ENCODE measurements around the gene AGBL1.

The AGBL1 gene

DNA sequence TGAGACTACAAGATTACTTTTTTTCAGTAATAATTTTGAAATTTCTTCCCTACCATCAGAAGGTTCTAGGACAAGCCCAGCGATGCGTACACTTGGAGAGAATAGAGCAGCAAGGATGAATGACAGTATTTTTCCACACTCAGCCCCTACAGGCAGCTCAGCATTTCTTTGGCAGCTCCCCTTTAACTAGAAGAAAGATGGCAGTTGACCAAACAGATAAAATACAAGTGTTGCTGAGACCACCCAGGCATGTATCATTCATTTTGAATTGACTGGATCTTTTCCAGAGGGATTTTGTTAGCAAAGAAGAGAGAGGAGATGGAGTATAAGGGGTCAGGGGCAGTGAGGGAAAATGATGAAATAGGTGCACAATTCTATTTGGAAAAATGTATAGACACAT, 761.3 kb downstream of the AGBL1 start:
- Histone ChIP-seq H3K36me3 (replicated peaks in 1 of 2; ENCODE audit: control insufficient read depth in 2 of 2, insufficient read depth in 2 of 2, low read length in 2 of 2) (no peaks in the 10 kb centered on the region), H3K4me2 (ENCODE audit: insufficient read depth, low read length, poor library complexity, severe bottlenecking) (no peak overlapping the region), H3K27me3 (ENCODE audit: control insufficient read depth in 3 of 3, insufficient read depth in 3 of 3, low read depth in 1 of 3, low read length in 3 of 3) (no peaks in the 10 kb centered on the region), H2AFZ (ENCODE audit: low read length) (no peak overlapping the region), H3K18ac (ENCODE audit: low read length) (no peak overlapping the region), H2BK12ac (ENCODE audit: low read length) (no peak overlapping the region), H3K4me1 (ENCODE audit: control insufficient read depth in 2 of 2, insufficient read depth in 1 of 2, low read depth in 1 of 2, low read length in 2 of 2) (peaks cover 1 to 3% of the 10 kb centered on the region in 2 donors), H3K9ac (ENCODE audit: low read depth, low read length, poor library complexity) (no peak overlapping the region), H4K91ac (ENCODE audit: low read depth, low read length, poor library complexity) (no peak overlapping the region), H3K9me3 (replicated peaks in 1 of 2; ENCODE audit: control insufficient read depth in 2 of 2, insufficient read depth in 1 of 2, low read depth in 1 of 2, low read length in 2 of 2) (no peaks in the 10 kb centered on the region), H4K8ac (ENCODE audit: low read depth, low read length) (no peak overlapping the region), H3K14ac (ENCODE audit: low read length) (no peak overlapping the region), H2BK5ac (ENCODE audit: low read length) (no peak overlapping the region), H2AK5ac (ENCODE audit: low read depth, low read length) (no peak overlapping the region), H3K79me1 (ENCODE audit: low read depth, low read length) (no peaks in the 10 kb centered on the region), H3K23ac (ENCODE audit: low read depth, low read length, poor library complexity) (no peak overlapping the region), H3K4ac (ENCODE audit: low read length) (no peak overlapping the region), H3K4me3 (ENCODE audit: low read length in 2 of 2) (no peak overlapping the region), H2BK15ac (ENCODE audit: low read length) (no peak overlapping the region), H2BK120ac (ENCODE audit: low read depth, low read length) (no peak overlapping the region), H3K27ac (replicated peaks; ENCODE audit: low read length) (no peak overlapping the region)
- WGBS, 2 donors (ENCODE audit: extremely low coverage in 2 of 2, insufficient read length in 2 of 2, insufficient replicate concordance in 1 of 2) = no CpG with 5 or more reads among the region's 2 CpGs
- DNase-seq (ENCODE audit: low spot score) = no peak

DNA sequence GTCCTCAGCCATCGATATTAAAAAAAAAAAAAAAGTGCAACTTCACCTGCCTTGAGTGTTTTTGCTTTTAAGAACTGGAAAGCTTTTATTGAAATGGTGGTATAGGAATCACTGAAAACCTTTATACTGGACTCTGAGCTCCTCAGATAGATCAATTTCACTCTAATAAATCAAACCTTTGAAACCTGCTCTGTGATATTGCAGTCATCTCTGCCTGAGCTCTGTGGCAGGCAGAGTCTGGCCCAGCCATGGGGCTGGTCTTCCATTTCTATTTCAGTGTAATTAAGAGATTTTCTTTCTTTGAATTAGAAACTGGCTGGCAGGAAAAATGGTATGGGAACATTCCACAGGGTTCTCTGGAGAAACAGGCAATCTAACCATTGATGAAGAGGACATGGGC, 762.5 kb downstream of the AGBL1 start:
- DNase-seq (ENCODE audit: low spot score) = no peak
- Histone ChIP-seq H2BK120ac (ENCODE audit: low read depth, low read length) (no peak overlapping the region), H3K27me3 (ENCODE audit: control insufficient read depth in 3 of 3, insufficient read depth in 3 of 3, low read depth in 1 of 3, low read length in 3 of 3) (no peaks in the 10 kb centered on the region), H3K9ac (ENCODE audit: low read depth, low read length, poor library complexity) (no peak overlapping the region), H3K36me3 (replicated peaks in 1 of 2; ENCODE audit: control insufficient read depth in 2 of 2, insufficient read depth in 2 of 2, low read length in 2 of 2) (no peaks in the 10 kb centered on the region), H3K23ac (ENCODE audit: low read depth, low read length, poor library complexity) (no peak overlapping the region), H3K14ac (ENCODE audit: low read length) (no peak overlapping the region), H2BK5ac (ENCODE audit: low read length) (no peak overlapping the region), H3K4ac (ENCODE audit: low read length) (no peak overlapping the region), H3K9me3 (replicated peaks in 1 of 2; ENCODE audit: control insufficient read depth in 2 of 2, insufficient read depth in 1 of 2, low read depth in 1 of 2, low read length in 2 of 2) (no peaks in the 10 kb centered on the region), H3K79me1 (ENCODE audit: low read depth, low read length) (no peaks in the 10 kb centered on the region), H2BK12ac (ENCODE audit: low read length) (no peak overlapping the region), H3K4me1 (ENCODE audit: control insufficient read depth in 2 of 2, insufficient read depth in 1 of 2, low read depth in 1 of 2, low read length in 2 of 2) (peaks cover 1 to 4% of the 10 kb centered on the region in 2 donors), H2BK15ac (ENCODE audit: low read length) (no peak overlapping the region), H4K8ac (ENCODE audit: low read depth, low read length) (no peak overlapping the region), H3K4me2 (ENCODE audit: insufficient read depth, low read length, poor library complexity, severe bottlenecking) (no peak overlapping the region), H3K4me3 (ENCODE audit: low read length in 2 of 2) (no peak overlapping the region), H3K18ac (ENCODE audit: low read length) (no peak overlapping the region), H4K91ac (ENCODE audit: low read depth, low read length, poor library complexity) (no peak overlapping the region), H3K27ac (replicated peaks; ENCODE audit: low read length) (no peak overlapping the region), H2AK5ac (ENCODE audit: low read depth, low read length) (no peak overlapping the region), H2AFZ (ENCODE audit: low read length) (no peak overlapping the region)
- WGBS, 2 donors (ENCODE audit: extremely low coverage in 2 of 2, insufficient read length in 2 of 2, insufficient replicate concordance in 1 of 2) = no CpG with 5 or more reads among the region's 1 CpG

DNA sequence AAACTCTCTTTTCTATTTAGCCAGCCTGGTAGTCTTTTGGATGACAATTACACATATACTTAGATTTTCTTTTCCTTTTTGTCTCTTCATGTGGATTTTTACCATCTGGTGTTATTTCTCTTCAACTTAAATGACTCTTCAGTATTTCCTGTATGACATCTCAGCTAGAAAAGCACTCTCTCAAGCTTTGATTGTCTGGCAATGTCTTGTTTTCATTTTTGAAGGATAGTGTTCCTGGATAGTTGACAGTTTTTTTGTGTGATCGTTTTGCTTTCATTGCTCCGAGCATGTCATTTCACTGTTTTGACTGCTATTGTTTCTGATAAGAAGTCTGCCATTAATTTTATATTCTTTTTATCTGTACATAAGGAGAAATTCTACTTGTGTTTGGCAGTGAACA, 766.4 kb downstream of the AGBL1 start:
- H3K27me3 ChIP-seq (ENCODE audit: control insufficient read depth in 3 of 3, insufficient read depth in 3 of 3, low read depth in 1 of 3, low read length in 3 of 3) = no peaks in the 10 kb centered on the region
- no CpG with 5 or more reads among the region's 2 CpGs for WGBS, 2 donors (ENCODE audit: extremely low coverage in 2 of 2, insufficient read length in 2 of 2, insufficient replicate concordance in 1 of 2)
- no peak overlapping the region for H2BK15ac ChIP-seq (ENCODE audit: low read length)

DNA sequence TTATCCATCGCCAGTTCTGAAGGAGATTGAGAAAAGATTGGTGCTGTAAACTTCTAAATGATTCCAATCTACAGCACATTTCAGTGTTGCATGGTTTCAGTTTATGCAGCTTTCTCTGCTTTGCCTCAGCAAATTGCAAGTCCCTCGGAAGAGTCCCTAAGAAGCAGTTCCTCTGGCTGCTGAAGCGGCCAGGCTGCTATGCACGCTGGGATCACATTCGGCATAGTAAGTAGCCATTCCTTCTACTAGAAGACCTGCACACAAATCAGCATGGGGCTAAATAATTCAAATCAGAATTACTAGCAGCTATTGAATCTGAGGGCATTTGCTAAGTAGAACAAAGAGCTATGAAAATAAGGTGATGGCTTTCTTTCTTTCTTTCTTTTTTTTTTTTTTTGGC, 769.5 kb downstream of the AGBL1 start:
- Histone ChIP-seq H3K4me2 (ENCODE audit: insufficient read depth, low read length, poor library complexity, severe bottlenecking) (no peak overlapping the region), H2AFZ (ENCODE audit: low read length) (peak overlapping the region; percentile 48), H3K23ac (ENCODE audit: low read depth, low read length, poor library complexity) (no peak overlapping the region), H4K91ac (ENCODE audit: low read depth, low read length, poor library complexity) (no peak overlapping the region), H3K79me1 (ENCODE audit: low read depth, low read length) (no peaks in the 10 kb centered on the region), H2BK5ac (ENCODE audit: low read length) (no peak overlapping the region), H4K8ac (ENCODE audit: low read depth, low read length) (no peak overlapping the region), H3K27ac (replicated peaks; ENCODE audit: low read length) (no peak overlapping the region), H3K4me3 (ENCODE audit: low read length in 2 of 2) (no peak overlapping the region), H3K18ac (ENCODE audit: low read length) (no peak overlapping the region), H3K36me3 (replicated peaks in 1 of 2; ENCODE audit: control insufficient read depth in 2 of 2, insufficient read depth in 2 of 2, low read length in 2 of 2) (no peaks in the 10 kb centered on the region), H2BK15ac (ENCODE audit: low read length) (no peak overlapping the region), H3K9ac (ENCODE audit: low read depth, low read length, poor library complexity) (no peak overlapping the region), H3K4ac (ENCODE audit: low read length) (no peak overlapping the region), H3K4me1 (ENCODE audit: control insufficient read depth in 2 of 2, insufficient read depth in 1 of 2, low read depth in 1 of 2, low read length in 2 of 2) (peaks cover 0 to 4% of the 10 kb centered on the region in 2 donors), H3K9me3 (replicated peaks in 1 of 2; ENCODE audit: control insufficient read depth in 2 of 2, insufficient read depth in 1 of 2, low read depth in 1 of 2, low read length in 2 of 2) (no peaks in the 10 kb centered on the region), H3K27me3 (ENCODE audit: control insufficient read depth in 3 of 3, insufficient read depth in 3 of 3, low read depth in 1 of 3, low read length in 3 of 3) (no peaks in the 10 kb centered on the region), H2BK12ac (ENCODE audit: low read length) (no peak overlapping the region), H3K14ac (ENCODE audit: low read length) (no peak overlapping the region), H2AK5ac (ENCODE audit: low read depth, low read length) (no peak overlapping the region), H2BK120ac (ENCODE audit: low read depth, low read length) (no peak overlapping the region)
- DNase-seq (ENCODE audit: low spot score) = no peak
- WGBS, 2 donors (ENCODE audit: extremely low coverage in 2 of 2, insufficient read length in 2 of 2, insufficient replicate concordance in 1 of 2) = no CpG with 5 or more reads among the region's 5 CpGs

More for the DNA sequence above, 766.4 kb downstream of the AGBL1 start:
- no peak overlapping the region for H3K9ac ChIP-seq (ENCODE audit: low read depth, low read length, poor library complexity)
- H3K79me1 ChIP-seq (ENCODE audit: low read depth, low read length) = no peaks in the 10 kb centered on the region
- H3K4me2 ChIP-seq (ENCODE audit: insufficient read depth, low read length, poor library complexity, severe bottlenecking) = no peak overlapping the region
- H2AK5ac ChIP-seq (ENCODE audit: low read depth, low read length) = no peak overlapping the region
- no peak overlapping the region for H4K8ac ChIP-seq (ENCODE audit: low read depth, low read length)
- no peak overlapping the region for H2BK120ac ChIP-seq (ENCODE audit: low read depth, low read length)
- no peak overlapping the region for H3K4me3 ChIP-seq (ENCODE audit: low read length in 2 of 2)
- no peak overlapping the region for H3K18ac ChIP-seq (ENCODE audit: low read length)
- H3K36me3 ChIP-seq (replicated peaks in 1 of 2; ENCODE audit: control insufficient read depth in 2 of 2, insufficient read depth in 2 of 2, low read length in 2 of 2) = no peaks in the 10 kb centered on the region
- no peak overlapping the region for H2AFZ ChIP-seq (ENCODE audit: low read length)
- no peak overlapping the region for H3K27ac ChIP-seq (replicated peaks; ENCODE audit: low read length)
- no peaks in the 10 kb centered on the region for H3K9me3 ChIP-seq (replicated peaks in 1 of 2; ENCODE audit: control insufficient read depth in 2 of 2, insufficient read depth in 1 of 2, low read depth in 1 of 2, low read length in 2 of 2)
- H3K23ac ChIP-seq (ENCODE audit: low read depth, low read length, poor library complexity) = no peak overlapping the region
- no peak overlapping the region for H3K4ac ChIP-seq (ENCODE audit: low read length)
- no peak for DNase-seq (ENCODE audit: low spot score)
- no peak overlapping the region for H2BK5ac ChIP-seq (ENCODE audit: low read length)
- no peak overlapping the region for H4K91ac ChIP-seq (ENCODE audit: low read depth, low read length, poor library complexity)
- no peak overlapping the region for H2BK12ac ChIP-seq (ENCODE audit: low read length)
- peaks cover 1 to 4% of the 10 kb centered on the region in 2 donors for H3K4me1 ChIP-seq (ENCODE audit: control insufficient read depth in 2 of 2, insufficient read depth in 1 of 2, low read depth in 1 of 2, low read length in 2 of 2)
- no peak overlapping the region for H3K14ac ChIP-seq (ENCODE audit: low read length)
